Activated gamma-delta T cell treated with anti-CD3 and anti-CD28 coated beads, Interleukin-2, amount 50 U/mL, for 16 hours (primary cell): ENCODE data around the gene PDE4D.
"Not testable (repeated sequence)": the region's sequence is repeated elsewhere in the genome, so short reads cannot be mapped to it uniquely, and the experiment has no call there.

Experiments used
- DNase-seq: peaks from one replicate; pipeline ENCODE4 v3.0.0-alpha.2; 2020; ENCODE audit warnings: low read depth

Gene PDE4D

DNA sequence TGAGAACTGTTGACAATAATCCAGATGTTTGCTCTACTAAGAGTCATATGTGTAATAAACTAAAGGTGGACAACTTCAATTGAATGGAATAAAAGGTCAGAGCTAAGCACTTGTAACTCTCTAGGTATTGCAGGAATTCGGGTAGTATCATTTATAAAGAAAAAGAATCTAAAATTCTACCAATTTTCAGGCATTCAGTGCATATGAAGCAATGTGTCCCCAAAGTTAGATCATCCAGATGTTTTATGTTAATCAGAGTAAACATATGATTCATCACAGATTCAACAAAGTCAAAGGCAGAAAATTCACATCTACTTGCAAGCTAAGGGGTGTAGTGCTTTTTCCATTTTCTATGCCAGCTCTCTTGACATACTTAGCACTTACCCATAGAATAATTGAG, 477.1 kb downstream of the PDE4D start:
- no peak for DNase-seq

GRCh38 chr5:59416026-59416425, 477.5 kb downstream of the PDE4D start:
- DNase-seq, result no peak

- no peak for DNase-seq
Measured at GRCh38 chr5:59412428-59412827, 481.1 kb downstream of the PDE4D start.

GRCh38 chr5:59408997-59409396, 484.5 kb downstream of the PDE4D start:
- not testable (repeated sequence) for DNase-seq

GRCh38 chr5:59407967-59408366, 485.6 kb downstream of the PDE4D start:
- DNase-seq, result no peak

- no peak for DNase-seq
Measured at GRCh38 chr5:59401637-59402036, 491.9 kb downstream of the PDE4D start.

GRCh38 chr5:59394956-59395355, 498.6 kb downstream of the PDE4D start:
- not testable (repeated sequence) for DNase-seq

- no peak for DNase-seq
Measured at GRCh38 chr5:59393585-59394420, 499.7 kb downstream of the PDE4D start.

DNA sequence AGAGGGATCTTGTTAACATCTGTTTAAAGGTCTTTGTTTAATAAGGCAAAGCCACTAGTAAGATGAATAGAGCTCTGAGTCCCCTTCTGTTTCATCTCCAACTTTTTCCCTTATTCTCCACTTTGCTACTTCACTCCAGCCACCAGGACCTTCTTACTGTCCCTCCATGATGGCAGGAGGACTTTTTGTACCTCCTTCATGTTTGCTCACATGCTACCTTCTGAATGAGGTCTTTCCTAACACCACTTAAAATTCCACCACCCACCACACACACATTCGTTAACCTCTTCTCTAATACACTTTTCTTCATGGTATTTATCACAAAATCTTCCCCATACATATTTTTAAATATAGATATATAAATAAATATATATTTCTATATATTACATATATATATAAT, 501.9 kb downstream of the PDE4D start:
- DNase-seq, result no peak

GRCh38 chr5:59390989-59391388, 502.5 kb downstream of the PDE4D start:
- DNase-seq, result no peak

DNA sequence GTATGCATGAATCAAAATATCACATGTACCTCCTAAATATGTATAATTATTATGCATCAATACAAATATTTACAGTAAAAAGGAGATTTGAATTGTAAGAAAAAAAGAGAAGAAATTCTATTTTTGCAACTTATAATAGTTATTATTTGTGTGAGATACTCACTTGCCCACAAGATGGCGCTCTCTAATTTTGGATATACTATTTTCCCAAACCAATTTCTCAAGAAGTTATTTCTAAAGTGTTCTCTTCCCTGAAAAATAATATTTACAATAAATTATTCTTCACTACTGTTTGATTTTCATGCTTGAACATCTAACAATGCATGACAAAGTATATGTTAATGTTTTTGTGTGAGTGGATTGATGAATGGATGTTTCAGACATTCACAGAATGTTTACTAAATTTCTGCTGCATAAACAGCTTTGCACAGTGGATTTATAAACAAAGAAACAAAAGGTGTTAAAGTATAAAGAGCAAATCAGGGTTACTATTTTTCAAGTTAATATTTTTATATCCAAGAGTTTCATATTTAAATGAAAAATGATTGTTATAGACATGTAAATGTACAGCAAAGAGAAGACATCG, 503.4 kb downstream of the PDE4D start:
- DNase-seq, result no peak

- DNase-seq, result no peak
Measured at GRCh38 chr5:59387127-59387526, 506.4 kb downstream of the PDE4D start.

DNA sequence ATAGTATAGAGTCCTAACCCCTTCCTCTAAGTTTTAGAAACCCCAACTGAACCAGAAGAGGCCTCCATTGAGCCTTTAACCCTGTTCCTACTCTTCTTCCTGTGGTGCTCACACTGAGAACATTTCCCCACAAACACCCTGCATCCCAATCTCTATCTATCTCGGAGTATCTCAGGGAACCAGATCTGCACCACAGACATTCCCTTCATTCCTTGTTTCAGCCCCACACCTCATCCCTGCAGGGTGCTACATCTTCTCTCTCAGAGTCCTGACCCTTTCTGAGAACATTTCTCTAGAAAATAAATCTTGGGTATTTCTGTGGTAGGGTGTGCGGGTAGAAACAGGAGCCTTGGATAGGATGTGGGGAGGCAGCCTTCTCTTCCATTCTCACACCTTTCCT, 507.8 kb downstream of the PDE4D start:
- no peak for DNase-seq

- DNase-seq, result no peak
Measured at GRCh38 chr5:59380350-59380951, 513.1 kb downstream of the PDE4D start.

DNA sequence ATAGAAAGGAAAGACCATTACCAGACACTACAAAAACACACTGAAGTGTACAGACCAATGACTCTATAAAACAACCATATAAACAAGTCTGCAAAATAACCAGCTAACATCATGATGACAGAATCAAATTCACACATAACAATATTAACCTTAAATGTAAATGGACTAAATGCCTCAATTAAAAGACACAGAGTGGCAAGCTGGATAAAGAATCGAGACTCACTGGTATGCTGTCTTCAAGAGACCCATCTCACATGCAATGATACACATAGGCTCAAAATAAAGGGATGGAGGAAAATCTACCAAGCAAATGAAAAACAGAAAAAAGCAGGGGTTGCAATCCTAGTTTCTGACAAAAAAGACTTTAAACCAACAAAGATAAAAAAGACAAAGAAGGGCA, 519.5 kb downstream of the PDE4D start:
- not testable (repeated sequence) for DNase-seq

GRCh38 chr5:59371525-59372127, 521.9 kb downstream of the PDE4D start:
- DNase-seq, result no peak

DNA sequence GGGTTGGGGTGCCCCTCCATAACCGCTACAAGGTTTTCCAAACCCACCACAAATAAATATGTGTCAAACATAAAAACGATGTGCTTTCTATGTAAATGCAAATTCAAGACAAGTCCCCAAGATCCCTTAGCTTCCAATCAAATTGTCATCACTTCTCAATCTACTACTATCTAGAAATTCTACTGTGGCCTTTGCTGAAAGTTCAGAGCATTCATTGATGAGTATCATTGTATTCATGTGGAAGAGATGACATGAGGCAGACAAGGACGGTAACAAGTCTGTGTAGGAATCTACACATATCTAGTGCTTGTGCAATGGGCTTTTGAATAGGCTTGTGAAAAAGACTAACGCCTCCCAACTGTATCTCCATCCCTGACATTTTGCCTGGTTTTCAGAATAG, 524.6 kb downstream of the PDE4D start:
- DNase-seq, result no peak

DNA sequence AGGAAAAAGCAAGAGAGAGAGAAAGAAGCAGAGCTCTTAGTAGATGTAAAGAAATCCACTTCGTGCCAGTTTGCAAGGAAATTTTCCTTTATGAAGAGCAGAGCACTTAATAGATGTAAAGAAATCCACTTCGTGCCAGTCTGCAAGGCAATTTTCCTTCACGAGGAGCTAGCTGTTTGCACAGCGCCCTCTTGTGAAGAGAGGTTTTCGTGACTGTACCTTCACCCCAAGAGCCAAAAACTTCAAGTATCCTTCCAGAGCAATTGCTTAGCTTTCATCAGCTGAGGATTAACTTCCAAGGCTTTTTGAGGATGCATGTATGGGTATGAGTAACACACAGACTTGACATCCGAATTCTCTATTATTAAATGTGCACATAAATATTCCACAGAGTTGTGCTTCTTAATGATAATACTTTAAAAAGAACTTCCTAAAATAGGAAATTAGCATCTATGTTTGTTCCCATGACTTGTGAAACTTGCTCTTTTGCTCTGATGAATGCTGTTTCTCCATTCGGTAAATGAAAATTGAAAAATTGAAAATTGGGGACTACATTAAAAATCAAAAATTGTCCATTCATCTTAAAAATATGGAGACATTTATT, 525.6 kb downstream of the PDE4D start:
- no peak for DNase-seq

DNA sequence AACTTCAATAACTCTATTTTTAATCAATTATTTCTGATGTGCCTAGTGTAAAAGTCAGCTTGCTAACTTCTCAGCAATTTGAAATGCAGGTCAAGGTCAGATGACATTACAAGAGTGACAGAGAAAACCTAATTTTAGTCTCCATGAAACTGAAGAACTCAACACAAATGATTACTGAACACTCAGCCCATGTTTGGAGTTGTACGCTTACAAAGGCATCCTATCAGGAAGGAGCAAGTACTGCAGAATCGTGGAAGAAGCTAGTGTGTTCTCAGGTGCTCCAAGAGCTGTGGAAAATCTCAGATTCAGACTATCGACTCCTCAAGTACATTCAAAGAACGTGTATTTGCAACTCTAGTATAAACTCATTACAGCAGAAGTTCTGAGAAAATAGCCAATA, 526.7 kb downstream of the PDE4D start:
- DNase-seq, result no peak

- no peak for DNase-seq
Measured at GRCh38 chr5:59362438-59362837, 531.1 kb downstream of the PDE4D start.

DNA sequence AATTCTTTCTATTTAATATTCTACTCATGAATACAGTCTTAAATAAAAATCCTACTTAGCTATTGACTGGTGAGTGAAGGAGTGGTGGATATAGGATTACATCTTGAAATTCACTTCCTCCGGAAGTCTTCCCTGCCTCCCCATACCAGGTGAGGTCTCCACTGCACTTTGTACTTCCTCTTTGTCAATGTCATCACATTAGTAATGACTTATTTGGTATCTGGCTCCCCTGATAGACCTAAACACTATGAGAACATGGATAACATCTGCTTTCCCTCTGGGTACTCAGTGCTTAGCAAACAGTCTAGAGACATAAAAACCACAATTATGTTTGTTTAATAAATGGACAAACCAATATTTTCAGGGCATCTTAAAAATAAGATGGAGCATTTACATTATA, 532.1 kb downstream of the PDE4D start:
- no peak for DNase-seq

DNA sequence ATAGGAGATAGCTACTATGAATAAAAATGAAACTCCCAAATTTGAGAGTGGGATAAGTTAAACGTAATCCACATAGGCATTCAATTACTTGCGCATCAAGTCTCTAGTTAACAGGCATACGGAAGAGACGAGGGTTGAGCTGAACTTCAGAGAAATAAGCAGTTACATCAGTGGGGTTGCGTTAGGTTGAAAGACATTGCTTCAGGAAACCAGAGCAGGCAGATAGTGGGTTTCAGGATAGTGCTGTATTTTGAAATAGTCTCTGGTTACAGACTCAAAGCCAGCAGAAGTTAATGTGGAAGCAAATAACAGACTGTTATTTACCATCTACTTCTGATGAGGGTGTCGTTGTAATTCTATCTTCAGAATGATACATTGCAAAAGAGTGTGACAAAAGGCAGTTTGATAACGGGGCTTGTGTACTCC, 533.4 kb downstream of the PDE4D start:
- no peak for DNase-seq
